ENCODE data around the gene TSPAN8.

Gene TSPAN8

GRCh38 chr12:71105956-71106355, 51.8 kb downstream of the TSPAN8 start:
- Histone ChIP-seq H3K9me3 (ENCODE audit: low read depth, low read length) (no peaks in the 10 kb centered on the region), H3K36me3 (ENCODE audit: insufficient read depth, low read length) (no peaks in the 10 kb centered on the region), H3K4me3 (no peak overlapping the region), H3K9ac (ENCODE audit: insufficient read length) (no peak overlapping the region), H3K27ac (no peak overlapping the region)
- DNase-seq (ENCODE audit: low read depth, low spot score) = no peak
- TF ChIP-seq FOXP2 (optimal IDR thresholded peaks at IDR 0.05; ENCODE audit: control extremely low read depth, extremely low read length, insufficient read depth) = no peak
- no peak for TF ChIP-seq EZH2 (IDR thresholded peaks at IDR 0.05)
- no peak for TF ChIP-seq POLR2AphosphoS5 (IDR thresholded peaks at IDR 0.05; ENCODE audit: borderline replicate concordance, low read depth, low read length)

- Histone ChIP-seq H3K9me3 (ENCODE audit: low read depth, low read length) (no peaks in the 10 kb centered on the region), H3K9ac (ENCODE audit: insufficient read length) (no peak overlapping the region), H3K4me3 (no peak overlapping the region), H3K36me3 (ENCODE audit: insufficient read depth, low read length) (no peaks in the 10 kb centered on the region), H3K27ac (no peak overlapping the region)
- TF ChIP-seq EZH2 (IDR thresholded peaks at IDR 0.05) = no peak
- DNase-seq (ENCODE audit: low read depth, low spot score) = no peak
These were observed 65.5 kb downstream of the TSPAN8 start for GRCh38 chr12:71092290-71092689.

- Histone ChIP-seq H3K36me3 (ENCODE audit: insufficient read depth, low read length) (no peaks in the 10 kb centered on the region), H3K9me3 (ENCODE audit: low read depth, low read length) (no peaks in the 10 kb centered on the region), H3K27ac (no peak overlapping the region), H3K4me3 (no peak overlapping the region), H3K9ac (ENCODE audit: insufficient read length) (no peak overlapping the region)
- no peak for TF ChIP-seq FOXP2 (optimal IDR thresholded peaks at IDR 0.05; ENCODE audit: control extremely low read depth, extremely low read length, insufficient read depth)
- TF ChIP-seq EZH2 (IDR thresholded peaks at IDR 0.05) = no peak
- no peak for TF ChIP-seq POLR2AphosphoS5 (IDR thresholded peaks at IDR 0.05; ENCODE audit: borderline replicate concordance, low read depth, low read length)
- no peak for DNase-seq (ENCODE audit: low read depth, low spot score)
These were observed 66.8 kb downstream of the TSPAN8 start for GRCh38 chr12:71090971-71091370.

- DNase-seq (ENCODE audit: low read depth, low spot score) = no peak
- no peak for TF ChIP-seq FOXP2 (optimal IDR thresholded peaks at IDR 0.05; ENCODE audit: control extremely low read depth, extremely low read length, insufficient read depth)
- TF ChIP-seq POLR2AphosphoS5 (IDR thresholded peaks at IDR 0.05; ENCODE audit: borderline replicate concordance, low read depth, low read length) = no peak
- Histone ChIP-seq H3K4me3 (no peak overlapping the region), H3K36me3 (ENCODE audit: insufficient read depth, low read length) (no peaks in the 10 kb centered on the region), H3K27ac (no peak overlapping the region), H3K9ac (ENCODE audit: insufficient read length) (no peak overlapping the region), H3K9me3 (ENCODE audit: low read depth, low read length) (no peaks in the 10 kb centered on the region)
These were observed 72.2 kb downstream of the TSPAN8 start for GRCh38 chr12:71085575-71085974.

- H3K27ac ChIP-seq = no peak overlapping the region
- no peak overlapping the region for H3K4me3 ChIP-seq
- H3K36me3 ChIP-seq (ENCODE audit: insufficient read depth, low read length) = no peaks in the 10 kb centered on the region
- no peaks in the 10 kb centered on the region for H3K9me3 ChIP-seq (ENCODE audit: low read depth, low read length)
- no peak for DNase-seq (ENCODE audit: low read depth, low spot score)
- H3K9ac ChIP-seq (ENCODE audit: insufficient read length) = no peak overlapping the region
- TF ChIP-seq POLR2AphosphoS5 (IDR thresholded peaks at IDR 0.05; ENCODE audit: borderline replicate concordance, low read depth, low read length) = no peak
- TF ChIP-seq FOXP2 (optimal IDR thresholded peaks at IDR 0.05; ENCODE audit: control extremely low read depth, extremely low read length, insufficient read depth) = no peak
- TF ChIP-seq EZH2 (IDR thresholded peaks at IDR 0.05) = no peak
These were observed 82.1 kb downstream of the TSPAN8 start for GRCh38 chr12:71075743-71076142.
